HepG2 (cell line): ENCODE results near the gene DSTYK. TPM values are rescaled to one million over a fixed set of nuclear protein-coding genes. Genes with fewer than 3 reads are reported as not detected.

ENCODE experiments used
- ATAC-seq: fragments of 200-7000 bp; cut with Tn5 transposase; 3 replicates; pipeline ENCODE4 v1.9.1; 2020; ENCODE audit warnings: mild to moderate bottlenecking, moderate library complexity
- BruUV-seq: library from RNA; stranded (reverse); fragments of 400-500 nt; replicated peaks from 2 replicates; lab custom pipeline; 2021; lab: Mats Ljungman, UMichigan
- CTCF ChIA-PET: fragments of 300-600 bp; formaldehyde crosslinking; extraction: SDS; loops from one replicate; lab custom pipeline; 2021; ENCODE audit warnings: low total read pairs, inconsistent platforms, low intra/inter-chr PET ratio; lab: Yijun Ruan, JAX
- POLR2A ChIA-PET: fragments of 350-600 bp; sonication (Branson Sonifier 250); formaldehyde crosslinking; loops from one replicate; lab custom pipeline; 2020; ENCODE audit warnings: antibody characterized with exemption, inconsistent platforms; lab: Yijun Ruan, JAX
- DNase-seq: peaks from one replicate; pipeline ENCODE4 v3.0.0-alpha.2; 2015; ENCODE audit warnings: low spot score
- FAIRE-seq: peaks from 3 replicates; lab custom pipeline; 2011; peaks lifted over from hg19 to GRCh38; lab: Jason Lieb, UNC
- H2AFZ ChIP-seq: one replicate; pipeline ENCODE4 v1.6.1; 2011; ENCODE audit warnings: low read length, inconsistent platforms
- H3K27ac ChIP-seq: fragments of 300-600 bp; 3 replicates; pipeline ENCODE4 v1.8.0; 2011; ENCODE audit warnings: mixed run types, mild to moderate bottlenecking, mixed read lengths, low read length, inconsistent platforms; ENCODE audit not compliant: insufficient read depth; ENCODE audit errors: extremely low read length
- H3K27me3 ChIP-seq, 2 experiments: fragments of 200-600 bp in 1 of 2; 2 replicates in 1 of 2; 3 replicates in 1 of 2; pipeline versions ENCODE4 v1.6.0 to v1.8.0; 2011; ENCODE audit warnings: low read length in 2 of 2, mild to moderate bottlenecking in 2 of 2, moderate library complexity in 2 of 2, inconsistent platforms in 1 of 2; ENCODE audit not compliant: insufficient read depth in 2 of 2, control insufficient read depth in 1 of 2
- H3K36me3 ChIP-seq, 2 experiments: fragments of 200-600 bp in 1 of 2; replicated peaks in 1 of 2; 2 replicates in 1 of 2; 3 replicates in 1 of 2; pipeline versions ENCODE4 v1.5.1 to v1.8.0; 2011; ENCODE audit warnings: low read length in 2 of 2, inconsistent platforms in 1 of 2; ENCODE audit not compliant: insufficient read depth in 2 of 2, control insufficient read depth in 1 of 2
- H3K4me1 ChIP-seq: 2 replicates; pipeline ENCODE4 v1.5.1; 2012; ENCODE audit warnings: low read length, inconsistent platforms; ENCODE audit not compliant: insufficient read depth
- H3K4me2 ChIP-seq: 2 replicates; pipeline ENCODE4 v1.6.0; 2011; ENCODE audit warnings: low read depth, low read length, inconsistent platforms
- H3K4me3 ChIP-seq, 3 experiments: fragments of 200-600 bp in 1 of 3; sonication (generic), shearing (Covaris generic) in 1 of 3; replicated peaks in 1 of 3; 2 replicates each; pipeline ENCODE4 v1.5.1; 2011 to 2016; ENCODE audit warnings: low read length in 3 of 3, inconsistent platforms in 2 of 3, low read depth in 2 of 3, mild to moderate bottlenecking in 2 of 3, control low read depth in 1 of 3, mixed read lengths in 1 of 3; ENCODE audit not compliant: insufficient read depth in 1 of 3
- H3K79me2 ChIP-seq: one replicate; pipeline ENCODE4 v1.6.1; 2011; ENCODE audit warnings: low read length, inconsistent platforms; ENCODE audit not compliant: insufficient read depth
- H3K9ac ChIP-seq: 2 replicates; pipeline ENCODE4 v1.6.0; 2011; ENCODE audit warnings: mild to moderate bottlenecking, low read depth, low read length, inconsistent platforms; ENCODE audit not compliant: insufficient read depth
- H3K9me3 ChIP-seq: 2 replicates; pipeline ENCODE4 v1.5.1; 2012; ENCODE audit warnings: mild to moderate bottlenecking, low read length
- H4K20me1 ChIP-seq: 2 replicates; pipeline ENCODE4 v1.6.0; 2011; ENCODE audit warnings: inconsistent platforms, mild to moderate bottlenecking, low read length, moderate library complexity; ENCODE audit not compliant: insufficient read depth
- CBX5 ChIP-seq: sonication (generic); formaldehyde crosslinking; IDR thresholded peaks from 2 replicates; pipeline ENCODE4 v1.4.0; 2020; ENCODE audit warnings: missing genetic modification reagents, borderline replicate concordance
- GFI1 ChIP-seq: sonication (generic); formaldehyde crosslinking; IDR thresholded peaks from 2 replicates; pipeline ENCODE4 v1.5.0; 2020; ENCODE audit warnings: missing genetic modification reagents, mild to moderate bottlenecking, borderline replicate concordance
- MAFF ChIP-seq: IDR thresholded peaks from 2 replicates; pipeline ENCODE4 v1.6.1; 2011; ENCODE audit warnings: low read depth, low read length, improper control_type of control experiment
- MAFK ChIP-seq, 2 experiments: IDR thresholded peaks in 1 of 2; conservative IDR thresholded peaks in 1 of 2; 2 replicates each; pipeline ENCODE4 v1.6.1; 2011; ENCODE audit warnings: improper control_type of control experiment in 2 of 2, low read length in 2 of 2
- NKX3-1 ChIP-seq: sonication (generic); formaldehyde crosslinking; IDR thresholded peaks from 2 replicates; pipeline ENCODE4 v1.5.0; 2020; ENCODE audit warnings: missing genetic modification reagents
- PHF5A ChIP-seq: IDR thresholded peaks from one replicate; pipeline ENCODE4 v1.6.1; 2018; ENCODE audit warnings: low read depth, missing genetic modification reagents; ENCODE audit not compliant: unreplicated experiment
- SETDB1 ChIP-seq: sonication (generic); formaldehyde crosslinking; IDR thresholded peaks from 2 replicates; pipeline ENCODE4 v1.5.1; 2020; ENCODE audit warnings: missing genetic modification reagents, mild to moderate bottlenecking, borderline replicate concordance
- STAG1 ChIP-seq: sonication (generic); formaldehyde crosslinking; IDR thresholded peaks from 2 replicates; pipeline ENCODE4 v1.4.0; 2020; ENCODE audit warnings: missing genetic modification reagents
- WGBS: methylation state at CpG from one replicate; pipeline ENCODE4 v1.1.6; 2017; ENCODE audit warnings: low lambda C conversion rate; 5-methylcytosine and 5-hydroxymethylcytosine counted together
- in situ Hi-C: cut with HindIII; loops from 2 replicates; pipeline ENCODE4 v1.10.0; 2017; ENCODE audit warnings: low pct_unique_long_range_greater_than_20kb; ENCODE audit not compliant: extremely low pct_ligation_motif_present
- intact Hi-C: fragments of 100-400 bp; cut with micrococcal nuclease; formaldehyde crosslinking; loops from one replicate; pipeline ENCODE4 v1.10.0; 2022; ENCODE audit not compliant: unreplicated experiment
- polyA plus RNA-seq, 8 experiments: library from polyadenylated mRNA; depleted of rRNA in 3 of 8; stranded (reverse) in 7 of 8; unstranded in 1 of 8; fragments of >200 nt; fragmentation: Illumina TruSeq in 4 of 8; extraction: Trizol in 4 of 8; gene quantifications; 2 replicates each; pipeline versions ENCODE4 v1.2.1 to v1.2.3, GENCODE V29; 2011 to 2016; ENCODE audit warnings: low read depth in 4 of 8, missing spikeins in 1 of 8, mixed read lengths in 1 of 8; ENCODE audit not compliant: insufficient read depth in 1 of 8
- total RNA-seq, 5 experiments: library from RNA; depleted of rRNA; stranded (reverse); fragments of >200 nt; fragmentation: Illumina TruSeq; extraction: Trizol; gene quantifications; 2 replicates each; pipeline ENCODE4 v1.2.3, GENCODE V29; 2016; ENCODE audit warnings: low read depth in 1 of 5

DSTYK gene
- total and polyA plus RNA-seq, 2 of the 13 experiments (the other 11 are each of a cell fraction or from before 2014, with no cell fraction given): 2.6 to 4.8 TPM

DNA sequence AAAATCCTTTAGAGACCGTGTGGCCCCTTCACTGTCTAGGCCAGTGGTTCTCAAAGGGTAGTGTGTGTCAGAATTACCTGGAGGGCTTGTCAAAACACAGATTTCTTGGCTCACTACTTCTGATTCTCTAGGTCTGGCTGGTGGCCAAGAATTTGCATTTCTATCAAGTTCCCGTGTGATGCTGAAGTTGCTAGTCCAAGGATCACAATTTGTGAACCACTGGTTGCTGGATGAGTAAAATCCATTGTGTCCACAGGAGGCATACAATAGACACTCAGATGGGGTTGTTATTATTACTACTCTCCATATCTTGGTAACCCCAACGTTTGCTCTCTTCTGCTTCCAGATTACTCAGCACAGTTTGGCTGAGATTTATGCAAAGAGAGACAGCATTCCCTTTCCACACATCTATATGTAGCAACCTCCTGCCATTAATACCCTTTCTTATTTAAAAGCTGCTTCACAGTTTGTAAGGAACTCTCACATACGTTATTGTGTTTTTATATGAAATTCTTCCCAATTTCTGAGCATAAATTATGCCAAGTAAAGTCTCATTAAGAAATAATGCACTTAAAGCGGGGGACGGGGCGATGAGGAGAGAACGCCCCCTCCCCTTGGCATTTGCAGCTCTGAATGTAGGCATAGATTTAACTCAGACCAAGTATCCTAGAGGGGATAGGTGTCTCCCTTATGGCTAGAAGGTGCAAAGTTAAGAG, 15.5 kb upstream of the DSTYK start (continued):
- TF ChIP-seq STAG1 (CRISPR knock-in tag) (no peak), PHF5A (CRISPR knock-in tag) (no peak), NKX3-1 (CRISPR knock-in tag) (no peak), SETDB1 (CRISPR knock-in tag) (no peak), CBX5 (CRISPR knock-in tag) (no peak)

DNA sequence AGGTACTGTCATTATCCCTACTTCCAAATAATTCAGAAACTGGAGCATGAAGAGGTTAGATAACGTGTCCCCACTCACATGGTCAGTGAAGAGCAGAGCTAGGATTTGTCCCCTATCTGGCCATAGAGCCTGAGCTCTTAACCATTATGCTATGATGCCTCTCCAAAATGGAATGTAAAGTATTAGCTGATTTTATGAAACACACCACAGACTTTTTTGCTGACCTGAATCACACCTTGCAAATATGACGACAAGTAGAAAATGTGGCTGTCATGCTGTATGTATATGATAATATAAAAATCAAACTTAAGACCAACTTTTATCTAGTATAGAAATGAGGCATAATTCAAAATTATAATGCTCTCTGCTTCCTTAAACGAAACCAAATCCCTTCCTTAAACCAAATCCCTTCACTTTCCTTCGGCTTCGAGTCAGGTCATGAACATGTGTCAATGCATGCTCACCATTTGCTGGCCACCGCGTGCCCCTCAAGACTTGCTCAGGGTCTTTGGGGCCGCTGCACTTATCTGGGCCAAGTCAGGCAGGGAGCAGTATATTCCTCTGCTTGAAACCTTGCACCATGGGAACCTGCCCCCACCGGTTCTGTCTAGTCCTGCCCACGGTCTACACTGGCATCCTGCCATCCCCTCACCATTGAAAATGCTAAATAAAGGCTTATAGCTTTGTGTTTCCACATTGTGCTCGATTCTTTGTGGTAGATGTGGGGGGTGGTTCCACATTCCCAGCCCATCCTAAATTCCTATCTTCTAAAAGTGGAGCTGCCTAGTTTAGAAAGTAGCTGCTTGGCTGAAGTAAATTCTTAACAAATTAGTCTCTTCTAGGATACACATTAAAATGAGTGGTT, 14.6 kb upstream of the DSTYK start:
- Histone ChIP-seq H3K79me2 (no peaks in the 10 kb centered on the region), H4K20me1 (no peaks in the 10 kb centered on the region), H3K4me2 (no peak overlapping the region), H3K27me3 (peaks cover 2 to 29% of the 10 kb centered on the region in 2 experiments; a peak in 4 of 5 replicates), H3K36me3 (no peaks in the 10 kb centered on the region), H3K9ac (no peak overlapping the region)
- POLR2A ChIA-PET: no interaction called here
- CTCF ChIA-PET: no interaction called here
- 26% methylated on average over 11 of the region's 11 CpGs for WGBS
- intact Hi-C loops (no loop called here), in situ Hi-C loops (no loop called here)
- no peak for DNase-seq
- no TSS peak for BruUV-seq
- TF ChIP-seq MAFF: peak; percentile 65
- peak in 1 of 2 experiments; percentile 58; a peak in 2 of 4 replicates for TF ChIP-seq MAFK (conservative IDR thresholded peaks at IDR 0.05 in 1 of 2, IDR thresholded peaks at IDR 0.05 in 1 of 2; ENCODE audit: low read length in 2 of 2)
- no peak for TF ChIP-seq GFI1 (CRISPR knock-in tag)
- TF ChIP-seq, all 625 proteins: peak for 2
- ATAC-seq (no peak), FAIRE-seq (no peak)
- Histone ChIP-seq H3K4me3 (no peak overlapping the region), H3K27ac (no peak overlapping the region), H2AFZ (no peak overlapping the region), H3K9me3 (no peaks in the 10 kb centered on the region), H3K4me1 (peaks cover 30% of the 10 kb centered on the region)
